HUES6 (cell line): Measurements from ENCODE around the gene TOE1.

Experiments
- H3K27ac ChIP-seq: 2 replicates; pipeline ENCODE4 v1.7.0; 2013; ENCODE audit warnings: low read depth, mild to moderate bottlenecking, low read length, inconsistent platforms
- H3K27me3 ChIP-seq: 2 replicates; pipeline ENCODE4 v1.6.1; 2013; ENCODE audit warnings: low read length; ENCODE audit not compliant: control insufficient read depth, insufficient read depth
- H3K36me3 ChIP-seq: 2 replicates; pipeline ENCODE4 v1.6.1; 2013; ENCODE audit warnings: low read length; ENCODE audit not compliant: control insufficient read depth, insufficient read depth
- H3K4me1 ChIP-seq: 2 replicates; pipeline ENCODE4 v1.6.1; 2013; ENCODE audit warnings: low read length; ENCODE audit not compliant: control insufficient read depth, insufficient read depth
- H3K4me3 ChIP-seq: 2 replicates; pipeline ENCODE4 v1.5.1; 2013; ENCODE audit warnings: low read depth, low read length
- H3K9ac ChIP-seq: one replicate; pipeline ENCODE4 v1.6.1; 2013; ENCODE audit warnings: mild to moderate bottlenecking, low read length
- H3K9me3 ChIP-seq: 2 replicates; pipeline ENCODE4 v1.6.1; 2013; ENCODE audit warnings: low read depth, low read length; ENCODE audit not compliant: control insufficient read depth, insufficient read depth

TOE1 gene

GRCh38 chr1:45326627-45327623, 13.0 kb upstream of the TOE1 start, which contains the start of gene HPDL:
Gene HPDL (plus strand): TSS chr1:45326895. CDS start chr1:45327149, 254 bp downstream.
- H3K27me3 ChIP-seq: no peaks in the 10 kb centered on the region
- peak within 1 kb of the TSS; percentile 83; the same call in 1 of the 2 replicates for H3K27ac ChIP-seq
- peaks cover 45% of the 10 kb centered on the region for H3K4me1 ChIP-seq
- H3K9ac ChIP-seq: peak within 1 kb of the TSS; percentile 85
- H3K4me3 ChIP-seq: peak within 1 kb of the TSS; percentile 61
- no peaks in the 10 kb centered on the region; the same call in 1 of the 2 replicates for H3K9me3 ChIP-seq
- H3K36me3 ChIP-seq: peaks cover 15% of the 10 kb centered on the region

- Histone ChIP-seq H3K27me3 (no peaks in the 10 kb centered on the region), H3K9ac (peak overlapping the region; percentile 85), H3K4me3 (peak overlapping the region; percentile 61), H3K27ac (peak overlapping the region; percentile 83; the same call in 1 of the 2 replicates), H3K9me3 (no peaks in the 10 kb centered on the region; the same call in 1 of the 2 replicates), H3K36me3 (peaks cover 24% of the 10 kb centered on the region), H3K4me1 (peaks cover 42% of the 10 kb centered on the region)
Observed at GRCh38 chr1:45327644-45328515, 12.1 kb upstream of the TOE1 start.

GRCh38 chr1:45328680-45329079, 11.3 kb upstream of the TOE1 start:
- no peaks in the 10 kb centered on the region; the same call in 1 of the 2 replicates for H3K9me3 ChIP-seq
- peaks cover 42% of the 10 kb centered on the region for H3K4me1 ChIP-seq
- H3K36me3 ChIP-seq: peaks cover 32% of the 10 kb centered on the region
- H3K27ac ChIP-seq: peak overlapping the region; percentile 55; the same call in 1 of the 2 replicates
- peak overlapping the region; percentile 62 for H3K9ac ChIP-seq
- H3K4me3 ChIP-seq: peak overlapping the region; percentile 61
- no peaks in the 10 kb centered on the region for H3K27me3 ChIP-seq

- H3K27me3 ChIP-seq: no peaks in the 10 kb centered on the region
- H3K4me1 ChIP-seq: peaks cover 42% of the 10 kb centered on the region
- peak overlapping the region; percentile 55 for H3K27ac ChIP-seq
- H3K9ac ChIP-seq: peak overlapping the region; percentile 62
- peaks cover 40% of the 10 kb centered on the region for H3K36me3 ChIP-seq
- H3K9me3 ChIP-seq: no peaks in the 10 kb centered on the region
- peak overlapping the region; percentile 61; the same call in 1 of the 2 replicates for H3K4me3 ChIP-seq
Observed at GRCh38 chr1:45329445-45329844, 10.5 kb upstream of the TOE1 start.

GRCh38 chr1:45331436-45332345, 8.3 kb upstream of the TOE1 start:
- Histone ChIP-seq H3K9ac (no peak overlapping the region), H3K27ac (no peak overlapping the region), H3K27me3 (no peaks in the 10 kb centered on the region), H3K9me3 (no peaks in the 10 kb centered on the region), H3K4me1 (peaks cover 34% of the 10 kb centered on the region), H3K4me3 (no peak overlapping the region), H3K36me3 (peaks cover 42% of the 10 kb centered on the region)

- no peak overlapping the region for H3K9ac ChIP-seq
- no peak overlapping the region for H3K27ac ChIP-seq
- H3K4me1 ChIP-seq: peaks cover 28% of the 10 kb centered on the region
- H3K27me3 ChIP-seq: no peaks in the 10 kb centered on the region
- H3K9me3 ChIP-seq: no peaks in the 10 kb centered on the region
- H3K4me3 ChIP-seq: no peak overlapping the region
- peaks cover 42% of the 10 kb centered on the region for H3K36me3 ChIP-seq
Observed at GRCh38 chr1:45332346-45332720, 7.6 kb upstream of the TOE1 start.

- Histone ChIP-seq H3K27me3 (no peaks in the 10 kb centered on the region), H3K4me3 (no peak overlapping the region), H3K4me1 (peaks cover 7% of the 10 kb centered on the region), H3K9ac (no peak overlapping the region), H3K9me3 (no peaks in the 10 kb centered on the region), H3K27ac (no peak overlapping the region), H3K36me3 (peaks cover 50% of the 10 kb centered on the region)
Observed at GRCh38 chr1:45334308-45335245, 5.4 kb upstream of the TOE1 start.

- no peaks in the 10 kb centered on the region for H3K27me3 ChIP-seq
- 0 out of 2 replicates have a peak overlapping the region, but pooled peaks have one; percentile 7 for H3K27ac ChIP-seq
- no peak overlapping the region for H3K9ac ChIP-seq
- H3K4me3 ChIP-seq: no peak overlapping the region
- no peaks in the 10 kb centered on the region for H3K9me3 ChIP-seq
- peaks cover 45% of the 10 kb centered on the region for H3K36me3 ChIP-seq
- H3K4me1 ChIP-seq: peaks cover 8% of the 10 kb centered on the region; the same call in 1 of the 2 replicates
Observed at GRCh38 chr1:45335855-45336324, 4.1 kb upstream of the TOE1 start.

- Histone ChIP-seq H3K27ac (no peak overlapping the region), H3K36me3 (peaks cover 43% of the 10 kb centered on the region), H3K27me3 (no peaks in the 10 kb centered on the region), H3K4me3 (no peak overlapping the region), H3K9ac (no peak overlapping the region), H3K9me3 (no peaks in the 10 kb centered on the region), H3K4me1 (peaks cover 10% of the 10 kb centered on the region; the same call in 1 of the 2 replicates)
Observed at GRCh38 chr1:45337630-45338325, 2.2 kb upstream of the TOE1 start.
